Dedifferentiated amniotic fluid mesenchymal stem cell (primary cell): Measurements from ENCODE around the gene RNF157.

Experiments
- DNase-seq: peaks from one replicate; pipeline ENCODE4 v3.0.0-alpha.2; 2016; ENCODE audit errors: extremely low spot score

Gene RNF157

GRCh38 chr17:76123749-76124581 is 116.3 kb downstream of the RNF157 start:
- DNase-seq, result no peak

- no peak for DNase-seq
These were observed 117.1 kb downstream of the RNF157 start for GRCh38 chr17:76123191-76123499.

GRCh38 chr17:76122431-76123190 is 117.7 kb downstream of the RNF157 start:
- no peak for DNase-seq

- no peak for DNase-seq
These were observed 118.3 kb downstream of the RNF157 start for GRCh38 chr17:76121932-76122430.

GRCh38 chr17:76120658-76121008 is 119.7 kb downstream of the RNF157 start:
- no peak for DNase-seq

GRCh38 chr17:76119409-76120371 is 120.6 kb downstream of the RNF157 start:
- DNase-seq, result no peak

- DNase-seq, result no peak
These were observed 125.0 kb downstream of the RNF157 start for GRCh38 chr17:76115138-76115754.

GRCh38 chr17:76111956-76112355 is 128.3 kb downstream of the RNF157 start:
- no peak for DNase-seq

- DNase-seq, result no peak
These were observed 132.8 kb downstream of the RNF157 start for GRCh38 chr17:76107509-76107908.

- no peak for DNase-seq
These were observed 133.6 kb downstream of the RNF157 start for GRCh38 chr17:76106703-76107102.

- DNase-seq, result no peak
These were observed 135.4 kb downstream of the RNF157 start for GRCh38 chr17:76104896-76105231.

- no peak for DNase-seq
These were observed 136.0 kb downstream of the RNF157 start for GRCh38 chr17:76104140-76104895.

GRCh38 chr17:76103274-76104139 is 136.8 kb downstream of the RNF157 start, which contains the start of gene EXOC7:
TSS of gene EXOC7 (minus strand) at chr17:76103787. CDS start at chr17:76103692, 95 bp downstream.
- DNase-seq, result peak; percentile 87

GRCh38 chr17:76102944-76103273 is 137.4 kb downstream of the RNF157 start:
- DNase-seq, result no peak

- no peak for DNase-seq
These were observed 142.5 kb downstream of the RNF157 start for GRCh38 chr17:76097716-76098295.

- no peak for DNase-seq
These were observed 144.3 kb downstream of the RNF157 start for GRCh38 chr17:76095943-76096342.

GRCh38 chr17:76094046-76094445 is 146.2 kb downstream of the RNF157 start:
- DNase-seq, result no peak

GRCh38 chr17:76092526-76093413 is 147.5 kb downstream of the RNF157 start:
- no peak for DNase-seq
